Left cardiac atrium (tissue), 4 donors: ENCODE data around the gene KDSR. TPM values are rescaled to one million over a fixed set of nuclear protein-coding genes. Genes with fewer than 3 reads are reported as not detected.

Source experiments
- ATAC-seq, 2 donors: fragments of 200-7000 bp; cut with Tn5 transposase; one replicate each; pipeline ENCODE4 v1.9.1; 2020; ENCODE audit warnings: mild to moderate bottlenecking in 2 of 2, moderate library complexity in 2 of 2
- DNase-seq: peaks from one replicate; pipeline ENCODE4 v3.0.0-alpha.2; 2020
- intact Hi-C, 2 donors: fragments of 100-400 bp; cut with DNase I; formaldehyde crosslinking; loops; one replicate each; pipeline versions ENCODE4 v1.14.1 to v1.15.1; 2022 to 2023
- total RNA-seq, 2 donors: library from RNA; stranded (reverse); fragmentation: NEBNext Ultra II Directional; extraction: Animal tissue kit (Norgen Biotek cat#: 25700); gene quantifications; one replicate each; pipeline ENCODE4 v1.2.1, GENCODE V29; 2021
- donor health status: DM: no; HTN: yes; CAD: no.
- donor health status: DM: no; HTN: yes; CAD: no; lungs with severe emphysema.
- donor health status: DM: yes; HTN: yes; CAD: no.
- donor health status: Dilated cardiomyopathy.

KDSR gene
- total RNA-seq, 2 donors from 2014 or later, result 48.0 to 58.1 TPM

DNA sequence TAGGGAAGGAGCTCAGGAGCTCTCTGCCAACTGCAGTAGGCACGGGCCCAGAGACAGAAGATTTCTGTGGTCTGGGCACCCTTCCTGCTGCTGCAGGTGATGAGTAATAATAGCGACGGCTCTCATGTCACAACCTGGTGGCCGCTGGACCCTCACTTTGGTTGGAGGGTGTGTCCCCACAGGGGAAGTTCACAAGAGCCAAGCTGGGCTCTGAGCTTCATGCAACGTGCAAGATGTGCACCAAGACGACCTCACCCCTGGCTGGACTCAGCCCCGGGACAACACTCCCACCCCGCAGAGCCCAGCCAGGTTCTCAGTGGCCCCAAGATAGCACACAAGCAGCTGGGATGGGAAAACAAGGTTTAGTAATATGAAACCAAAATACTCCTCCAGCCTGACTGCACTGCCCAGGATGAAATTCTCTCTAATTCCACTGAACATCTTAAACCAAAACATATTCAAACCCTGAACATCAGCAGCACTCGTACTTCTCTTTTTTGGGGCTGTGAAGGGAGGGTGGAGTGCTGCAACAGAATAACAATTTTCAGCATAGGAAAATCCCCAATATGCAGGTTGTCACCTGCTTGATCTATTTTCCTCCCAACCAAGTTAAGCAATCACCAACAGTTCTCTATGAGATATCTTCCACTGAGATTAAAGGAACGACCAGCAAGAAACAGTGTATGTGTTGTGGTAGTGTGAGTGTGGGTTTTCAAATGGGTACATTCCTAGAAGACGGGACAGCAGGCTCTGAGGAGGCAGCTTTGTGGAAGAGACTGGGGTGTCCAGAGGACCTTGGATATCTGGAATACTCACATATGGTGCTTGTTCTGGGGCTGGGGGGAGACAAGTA lies 73.9 kb downstream of the KDSR start:
- intact Hi-C loops, result no loop called here
- DNase-seq (peak; percentile 29), ATAC-seq (no peak)

- no peak for DNase-seq
- intact Hi-C loops, result no loop called here
- peak in 1 of 2 donors; percentile 48 for ATAC-seq
Observed at GRCh38 chr18:63291278-63291677, 75.7 kb downstream of the KDSR start.

- intact Hi-C loops, result no loop called here
- ATAC-seq, result peak in 1 of 2 donors; percentile 49
- DNase-seq, result no peak
Observed at GRCh38 chr18:63290821-63291200, 76.2 kb downstream of the KDSR start.

DNA sequence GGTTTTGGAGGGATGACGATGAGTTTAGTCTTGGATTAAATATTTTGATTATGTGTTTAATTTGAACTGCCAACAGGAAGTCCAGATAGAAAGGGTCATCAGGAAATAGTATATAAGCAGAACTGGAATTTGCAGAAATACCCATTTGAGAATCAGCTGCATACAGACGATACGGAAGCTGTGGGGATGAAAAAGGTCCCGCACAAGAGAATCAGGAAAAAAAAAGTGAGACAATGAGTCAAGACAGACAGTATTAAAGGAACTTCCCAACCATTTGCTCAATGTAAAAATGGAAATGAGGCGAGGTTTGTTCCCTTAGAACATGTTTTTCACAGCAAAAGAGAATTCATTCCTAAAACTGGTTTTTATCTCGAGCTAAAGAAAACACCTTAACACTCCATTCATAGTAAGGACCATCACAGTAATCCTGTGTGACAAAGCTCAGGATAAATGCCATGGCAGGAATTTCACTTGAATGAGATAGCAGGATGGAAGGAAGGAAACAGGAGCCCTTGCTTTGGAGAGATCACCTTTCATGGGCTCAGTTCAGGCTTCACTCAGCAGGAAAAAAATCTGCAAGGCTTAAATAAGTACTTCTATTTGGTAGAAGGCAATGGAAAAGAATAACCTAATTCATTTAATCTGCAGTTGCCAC lies 76.7 kb downstream of the KDSR start:
- no peak for ATAC-seq
- DNase-seq, result no peak
- intact Hi-C loops, result no loop called here

- intact Hi-C loops, result no loop called here
- ATAC-seq, result no peak
- DNase-seq, result no peak
Observed at GRCh38 chr18:63288311-63288710, 78.7 kb downstream of the KDSR start.

DNA sequence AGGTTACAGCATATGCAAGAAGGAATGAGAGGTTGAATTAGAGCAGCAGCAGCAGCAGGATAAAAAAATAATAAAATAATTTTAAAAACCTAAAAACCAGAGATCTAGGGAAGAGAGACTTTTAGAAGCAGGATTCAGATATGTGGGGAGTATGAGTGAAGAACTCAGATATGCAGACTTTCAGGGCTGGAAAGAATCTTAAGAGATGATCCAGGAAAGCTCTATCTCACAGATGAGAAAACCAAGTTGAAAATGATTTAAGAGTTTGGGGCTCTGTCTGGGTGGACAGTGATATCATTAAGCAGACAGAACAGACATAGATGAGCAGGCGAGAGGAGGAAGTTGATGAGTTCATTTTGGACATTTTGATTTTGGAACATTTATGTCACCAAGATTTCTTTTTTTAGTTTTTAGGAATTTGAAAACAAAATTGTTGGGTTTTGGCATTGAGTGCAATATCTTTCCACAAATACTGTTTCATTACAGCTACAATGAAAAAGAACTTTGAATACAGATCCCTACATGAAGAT lies 79.2 kb downstream of the KDSR start:
- ATAC-seq, result peak in 1 of 2 donors; percentile 17
- no peak for DNase-seq
- intact Hi-C loops, result no loop called here

DNA sequence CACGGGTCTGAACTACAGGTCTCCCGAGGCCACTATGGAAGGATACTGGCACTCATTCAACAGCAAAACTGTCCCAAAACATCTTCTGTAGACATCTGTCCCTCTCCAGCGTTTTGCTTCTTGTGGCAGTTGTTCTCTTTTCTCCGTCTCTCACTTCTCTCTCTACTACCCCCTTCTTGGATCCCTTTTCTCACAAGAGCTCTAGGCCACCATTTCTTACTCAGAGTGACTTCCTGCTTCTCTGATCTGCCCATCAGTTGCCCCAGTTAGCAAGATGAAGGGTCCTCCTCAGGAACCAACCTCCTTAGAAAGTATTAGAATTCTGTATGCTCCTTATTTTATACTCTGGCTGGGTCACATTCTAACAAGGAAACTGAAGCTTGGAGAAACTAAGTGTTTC lies 80.1 kb downstream of the KDSR start:
- DNase-seq, result no peak
- no peak for ATAC-seq
- intact Hi-C loops, result no loop called here

- intact Hi-C loops, result no loop called here
- ATAC-seq (no peak), DNase-seq (no peak)
Observed at GRCh38 chr18:63284827-63285733, 81.9 kb downstream of the KDSR start.

GRCh38 chr18:63284173-63284799 lies 82.7 kb downstream of the KDSR start:
- ATAC-seq, result no peak
- intact Hi-C loops, result no loop called here
- DNase-seq, result no peak

- intact Hi-C loops, result no loop called here
- DNase-seq, result no peak
Observed at GRCh38 chr18:63283305-63284094, 83.5 kb downstream of the KDSR start.

DNA sequence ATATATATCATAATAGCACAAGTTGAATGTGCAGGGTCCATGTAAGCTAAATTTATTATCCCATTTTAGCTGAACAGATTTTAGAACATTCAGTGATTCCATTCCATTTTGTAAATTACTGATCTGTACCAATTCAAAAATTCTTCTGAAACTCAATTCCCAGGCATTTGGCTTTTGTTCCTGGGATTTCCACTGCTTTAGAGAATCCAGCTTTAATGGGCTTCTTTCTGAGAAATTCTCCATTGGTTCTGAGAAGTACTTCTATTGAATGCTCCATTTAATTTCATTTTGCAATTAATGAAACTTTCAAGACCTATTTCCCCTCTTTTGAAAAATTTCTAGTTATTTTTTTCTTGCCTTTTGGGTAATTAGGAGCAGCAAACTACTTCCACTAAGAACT lies 84.2 kb downstream of the KDSR start:
- intact Hi-C loops, result no loop called here
- DNase-seq, result no peak
- ATAC-seq, result no peak

More at GRCh38 chr18:63283305-63284094, 83.5 kb downstream of the KDSR start:
- ATAC-seq, result no peak

Other genes with a start within 250 kb of the KDSR start
- gene BCL2, start 47.4 kb downstream of the KDSR start, total RNA-seq, result 10 to 100 TPM; 10.1 to 11.6 TPM
- gene VPS4B, start 55.3 kb upstream of the KDSR start, total RNA-seq, result 10 to 100 TPM; 21.4 to 28.5 TPM
- not detected for gene SERPINB5, start 109.8 kb upstream of the KDSR start, total RNA-seq
- not detected for gene SERPINB12, start 175.2 kb upstream of the KDSR start, total RNA-seq
- gene SERPINB13, start 220.1 kb upstream of the KDSR start, total RNA-seq, result not detected